Upper lobe of left lung (tissue), 4 donors: ENCODE data around the gene RBM20.

Source experiments
- EP300 ChIP-seq, 4 donors: sonication (generic); formaldehyde crosslinking; IDR thresholded peaks; one replicate each; pipeline ENCODE4 v1.5.1; 2017; ENCODE audit warnings: antibody characterized with exemption in 4 of 4, control low read depth in 2 of 4
- POLR2A ChIP-seq, 4 donors: fragments of 450-650 bp; IDR thresholded peaks; one replicate each; pipeline ENCODE4 v1.5.1; 2016 to 2017; ENCODE audit warnings: antibody characterized with exemption in 4 of 4, mild to moderate bottlenecking in 2 of 4
- POLR2AphosphoS5 ChIP-seq, 2 donors: sonication (generic); formaldehyde crosslinking; IDR thresholded peaks; one replicate each; pipeline ENCODE4 v1.5.1; 2017; ENCODE audit warnings: antibody characterized with exemption in 2 of 2
- TF ChIP-seq, protein P1 (sequence below), 6 experiments: fragments of 450-650 bp in 4 of 6; fragments of 200-600 bp in 2 of 6; sonication (generic) in 2 of 6; IDR thresholded peaks; one replicate each; pipeline ENCODE4 v1.5.1; 2016 to 2019; ENCODE audit warnings: antibody characterized with exemption in 6 of 6

- TF ChIP-seq, protein P1, sequence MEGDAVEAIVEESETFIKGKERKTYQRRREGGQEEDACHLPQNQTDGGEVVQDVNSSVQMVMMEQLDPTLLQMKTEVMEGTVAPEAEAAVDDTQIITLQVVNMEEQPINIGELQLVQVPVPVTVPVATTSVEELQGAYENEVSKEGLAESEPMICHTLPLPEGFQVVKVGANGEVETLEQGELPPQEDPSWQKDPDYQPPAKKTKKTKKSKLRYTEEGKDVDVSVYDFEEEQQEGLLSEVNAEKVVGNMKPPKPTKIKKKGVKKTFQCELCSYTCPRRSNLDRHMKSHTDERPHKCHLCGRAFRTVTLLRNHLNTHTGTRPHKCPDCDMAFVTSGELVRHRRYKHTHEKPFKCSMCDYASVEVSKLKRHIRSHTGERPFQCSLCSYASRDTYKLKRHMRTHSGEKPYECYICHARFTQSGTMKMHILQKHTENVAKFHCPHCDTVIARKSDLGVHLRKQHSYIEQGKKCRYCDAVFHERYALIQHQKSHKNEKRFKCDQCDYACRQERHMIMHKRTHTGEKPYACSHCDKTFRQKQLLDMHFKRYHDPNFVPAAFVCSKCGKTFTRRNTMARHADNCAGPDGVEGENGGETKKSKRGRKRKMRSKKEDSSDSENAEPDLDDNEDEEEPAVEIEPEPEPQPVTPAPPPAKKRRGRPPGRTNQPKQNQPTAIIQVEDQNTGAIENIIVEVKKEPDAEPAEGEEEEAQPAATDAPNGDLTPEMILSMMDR (IDR thresholded peaks at IDR 0.05), result no peak
- TF ChIP-seq EP300 (IDR thresholded peaks at IDR 0.05) (no peak), POLR2AphosphoS5 (IDR thresholded peaks at IDR 0.05) (no peak), POLR2A (IDR thresholded peaks at IDR 0.05) (no peak)
These were observed 107.7 kb downstream of the RBM20 start for GRCh38 chr10:110751850-110752249.
